Stimulated activated CD8-positive, alpha-beta memory T cell treated with anti-CD3 and anti-CD28 coated beads, Interleukin-7, amount 100 ng/mL, for 48 hours (primary cell): Measurements from ENCODE around the gene FRMD1.
"Not testable (repeated sequence)": the region's sequence is repeated elsewhere in the genome, so short reads cannot be mapped to it uniquely, and the experiment has no call there.

Experiments used
- DNase-seq, 2 donors: peaks; one replicate each; pipeline ENCODE4 v3.0.0-alpha.2; 2020; ENCODE audit warnings: low read depth in 1 of 2; ENCODE audit errors: extremely low read depth in 1 of 2

FRMD1 gene

DNA sequence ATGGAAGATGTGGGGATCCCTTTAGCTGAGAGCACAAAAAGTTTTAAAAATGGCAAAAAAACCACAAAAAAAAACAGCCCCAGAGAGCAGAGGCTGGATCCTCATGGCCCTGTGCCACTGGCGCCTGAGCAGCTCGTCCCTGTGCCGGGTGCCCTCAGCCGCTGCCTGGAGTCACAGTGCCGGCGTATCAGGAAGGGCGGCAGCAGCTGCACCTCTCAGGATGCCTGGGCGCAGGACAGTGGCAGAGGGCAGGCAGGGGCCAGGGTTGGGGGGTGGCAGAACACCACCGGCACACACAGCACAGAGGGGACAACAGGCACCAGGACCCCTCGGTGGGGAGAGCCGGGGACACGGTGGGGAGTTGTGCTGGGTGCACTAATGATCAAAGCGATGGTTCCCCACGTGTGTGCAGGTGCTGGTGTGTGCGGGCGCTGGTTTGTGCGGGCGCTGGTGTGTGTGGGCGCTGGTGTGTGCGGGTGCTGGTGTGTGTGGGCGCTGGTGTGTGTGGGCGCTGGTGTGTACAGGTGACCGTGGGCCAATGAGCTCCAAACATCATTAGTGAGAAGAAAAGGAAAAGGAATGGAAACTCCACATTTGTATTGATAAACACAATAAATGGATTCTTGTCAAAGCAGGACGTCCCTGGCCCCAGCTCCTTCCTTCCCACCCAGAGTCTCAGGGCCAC, 1.5 kb upstream of the FRMD1 start:
- no peak for DNase-seq

GRCh38 chr6:168078175-168078942, 653 bp downstream of the FRMD1 start:
- DNase-seq = no peak

DNA sequence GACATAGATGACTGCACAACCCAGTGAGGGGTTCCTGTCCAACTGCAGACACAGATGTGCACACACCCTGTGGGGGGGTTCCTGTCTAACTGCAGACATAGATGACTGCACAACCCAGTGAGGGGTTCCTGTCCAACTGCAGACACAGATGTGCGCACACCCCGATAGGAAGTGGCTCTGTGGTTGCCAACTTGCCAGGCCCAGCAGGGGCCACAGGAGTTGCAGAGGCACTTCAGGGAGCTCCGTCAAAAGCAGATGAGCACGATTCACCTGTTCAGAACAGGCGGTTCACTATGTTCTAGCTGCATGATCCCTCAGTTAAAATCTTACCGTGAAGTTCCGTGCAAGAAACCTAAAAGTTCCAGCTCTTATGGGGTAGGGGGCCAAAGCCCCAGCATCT, 1.6 kb downstream of the FRMD1 start:
- not testable (repeated sequence) for DNase-seq

DNA sequence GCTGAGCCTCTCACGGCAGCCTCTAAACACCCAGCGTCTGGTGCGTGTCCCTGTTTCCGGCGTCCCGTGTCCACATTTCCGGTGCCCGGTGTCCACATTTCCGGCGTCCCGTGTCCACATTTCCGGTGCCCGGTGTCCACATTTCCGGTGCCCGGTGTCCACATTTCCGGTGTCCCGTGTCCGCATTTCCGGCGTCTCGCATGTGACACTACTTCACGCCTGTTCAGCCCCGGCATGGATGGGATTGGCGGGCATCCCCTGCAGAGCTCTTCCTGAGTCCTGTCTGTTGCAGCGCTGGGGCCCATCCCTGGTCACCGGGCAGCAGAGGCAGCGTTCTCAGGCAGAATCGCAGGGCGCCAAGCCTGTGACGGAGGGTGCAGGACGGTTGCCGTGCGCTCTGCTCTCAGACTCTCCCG, 3.2 kb downstream of the FRMD1 start:
- no peak for DNase-seq

DNA sequence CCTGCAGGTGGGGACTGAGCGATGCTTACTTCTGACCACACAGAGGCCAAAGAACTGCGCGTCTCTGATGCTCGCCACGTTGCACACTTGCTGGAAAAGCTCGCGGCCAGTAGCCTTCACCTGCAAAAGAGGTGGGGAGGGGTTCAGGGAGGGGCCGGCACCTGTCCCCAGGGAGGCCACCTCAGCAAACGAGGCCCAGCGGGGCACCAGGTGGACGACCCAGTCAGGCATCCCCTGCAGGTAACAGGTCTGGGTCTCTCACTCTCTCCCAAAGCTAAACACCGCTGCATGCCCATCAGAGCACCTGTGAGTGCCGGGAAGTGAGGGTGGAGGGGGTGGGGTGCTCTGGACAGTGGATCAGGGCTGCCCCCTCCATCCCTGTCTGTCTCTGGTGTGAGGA, 3.8 kb downstream of the FRMD1 start:
- DNase-seq = no peak

DNA sequence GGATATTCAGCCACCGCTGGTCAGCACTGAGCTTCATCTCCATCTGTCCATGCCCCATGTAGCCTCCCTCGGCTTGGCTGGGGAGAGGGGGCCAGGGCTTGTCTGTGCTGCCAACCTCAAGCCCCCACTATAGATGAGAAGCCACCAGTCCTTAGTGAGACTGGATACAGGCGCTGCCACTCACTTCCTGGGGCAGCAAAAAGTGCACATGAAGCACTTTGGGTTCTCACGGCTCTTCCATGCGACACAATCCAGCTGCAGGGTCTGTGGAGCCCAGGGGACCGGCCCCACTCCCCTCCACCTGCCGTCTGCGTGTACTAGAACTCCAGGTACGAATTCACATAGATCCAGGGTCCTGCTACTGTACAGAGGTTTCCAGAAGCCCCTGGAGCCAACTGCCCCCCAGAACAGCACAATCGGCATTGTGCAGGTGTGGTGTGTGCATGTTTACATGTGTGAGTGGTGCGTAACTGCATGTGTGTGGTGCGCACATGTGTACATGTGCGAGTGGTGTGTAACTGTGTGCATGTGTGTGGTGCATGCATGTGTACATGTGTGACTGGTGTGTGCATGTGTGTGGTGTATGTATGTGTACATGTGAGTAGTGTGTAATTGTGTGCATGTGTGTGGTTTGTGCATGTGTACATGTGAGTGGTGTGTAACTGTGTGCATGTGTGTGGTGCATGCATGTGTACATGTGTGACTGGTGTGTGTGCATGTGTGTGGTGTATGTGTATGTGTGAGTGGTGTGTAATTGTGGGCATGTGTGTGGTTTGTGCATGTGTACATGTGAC, 4.9 kb downstream of the FRMD1 start:
- DNase-seq = no peak

GRCh38 chr6:168072730-168073129, 6.3 kb downstream of the FRMD1 start:
- no peak for DNase-seq

DNA sequence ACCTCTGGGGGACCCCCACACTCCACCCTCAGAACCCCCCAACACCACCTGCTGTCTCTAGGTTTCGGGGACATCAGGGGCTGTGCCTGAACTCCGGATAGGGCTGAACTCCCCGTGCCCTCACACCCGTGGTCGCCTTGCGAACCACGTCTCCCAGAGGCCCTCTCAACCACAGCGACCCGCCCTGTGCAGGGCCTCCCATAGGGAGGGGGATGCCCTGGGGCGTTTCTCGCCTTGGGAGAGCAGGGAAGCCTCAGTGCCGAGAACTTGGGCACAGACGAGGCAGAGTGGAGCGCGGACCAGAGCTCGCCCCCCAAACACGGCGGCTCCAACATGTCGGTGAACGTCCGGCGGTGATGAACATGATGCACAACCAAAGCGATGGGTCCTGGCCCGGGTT, 6.8 kb downstream of the FRMD1 start:
- no peak for DNase-seq

- DNase-seq = no peak
These were observed 7.4 kb downstream of the FRMD1 start for GRCh38 chr6:168071620-168072019.

- DNase-seq = no peak
These were observed 8.2 kb downstream of the FRMD1 start for GRCh38 chr6:168070804-168071203.

GRCh38 chr6:168067081-168067759, 11.8 kb downstream of the FRMD1 start:
- no peak for DNase-seq

- no peak for DNase-seq
These were observed 14.7 kb downstream of the FRMD1 start for GRCh38 chr6:168064226-168064807.

- DNase-seq = no peak
These were observed 15.6 kb downstream of the FRMD1 start for GRCh38 chr6:168063431-168063830.

DNA sequence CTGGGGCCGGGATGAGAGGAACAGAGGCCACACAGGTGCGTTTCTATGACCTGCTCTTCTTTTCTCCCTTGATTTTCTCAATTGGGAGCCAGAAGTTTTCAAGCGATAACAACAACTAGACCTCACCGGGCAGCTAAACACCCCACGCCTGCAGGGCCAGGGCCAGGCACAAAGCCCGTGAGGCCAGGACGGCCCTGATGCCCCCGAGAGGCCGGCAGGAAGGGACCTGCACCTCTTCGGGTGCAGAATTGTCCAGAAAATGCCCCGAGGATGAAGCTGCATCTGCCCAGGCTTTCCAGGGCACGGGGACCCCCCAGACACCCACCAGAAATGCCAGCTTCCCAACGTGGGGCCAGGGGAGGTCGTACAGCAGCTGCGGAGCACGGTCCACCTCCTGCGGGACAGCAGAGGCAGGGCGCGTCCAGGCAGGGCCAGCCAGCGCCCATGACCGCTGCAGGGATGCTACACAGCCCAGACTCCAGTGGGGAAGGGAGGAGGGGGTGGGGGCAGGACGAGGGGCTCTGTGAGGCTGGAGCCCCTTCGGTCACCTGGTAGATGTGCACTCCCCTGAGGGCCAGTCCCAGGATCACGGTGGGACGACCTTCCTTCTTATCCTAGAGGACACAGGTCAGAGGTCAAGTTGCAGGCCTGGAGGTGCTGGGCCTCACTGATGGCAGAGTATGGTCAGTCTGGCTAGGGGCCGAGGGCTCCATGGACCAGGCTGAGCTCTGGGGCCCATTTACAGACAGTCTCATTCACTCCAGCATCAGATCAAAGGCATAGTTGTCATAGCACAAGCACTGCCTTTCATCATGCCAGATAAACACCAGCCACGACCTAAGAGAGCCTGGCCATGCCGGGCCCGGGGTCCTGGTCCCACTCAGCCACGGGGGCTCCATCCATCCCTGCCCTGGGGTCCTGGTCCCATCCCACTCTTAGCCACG, 16.4 kb downstream of the FRMD1 start:
- DNase-seq = no peak

DNA sequence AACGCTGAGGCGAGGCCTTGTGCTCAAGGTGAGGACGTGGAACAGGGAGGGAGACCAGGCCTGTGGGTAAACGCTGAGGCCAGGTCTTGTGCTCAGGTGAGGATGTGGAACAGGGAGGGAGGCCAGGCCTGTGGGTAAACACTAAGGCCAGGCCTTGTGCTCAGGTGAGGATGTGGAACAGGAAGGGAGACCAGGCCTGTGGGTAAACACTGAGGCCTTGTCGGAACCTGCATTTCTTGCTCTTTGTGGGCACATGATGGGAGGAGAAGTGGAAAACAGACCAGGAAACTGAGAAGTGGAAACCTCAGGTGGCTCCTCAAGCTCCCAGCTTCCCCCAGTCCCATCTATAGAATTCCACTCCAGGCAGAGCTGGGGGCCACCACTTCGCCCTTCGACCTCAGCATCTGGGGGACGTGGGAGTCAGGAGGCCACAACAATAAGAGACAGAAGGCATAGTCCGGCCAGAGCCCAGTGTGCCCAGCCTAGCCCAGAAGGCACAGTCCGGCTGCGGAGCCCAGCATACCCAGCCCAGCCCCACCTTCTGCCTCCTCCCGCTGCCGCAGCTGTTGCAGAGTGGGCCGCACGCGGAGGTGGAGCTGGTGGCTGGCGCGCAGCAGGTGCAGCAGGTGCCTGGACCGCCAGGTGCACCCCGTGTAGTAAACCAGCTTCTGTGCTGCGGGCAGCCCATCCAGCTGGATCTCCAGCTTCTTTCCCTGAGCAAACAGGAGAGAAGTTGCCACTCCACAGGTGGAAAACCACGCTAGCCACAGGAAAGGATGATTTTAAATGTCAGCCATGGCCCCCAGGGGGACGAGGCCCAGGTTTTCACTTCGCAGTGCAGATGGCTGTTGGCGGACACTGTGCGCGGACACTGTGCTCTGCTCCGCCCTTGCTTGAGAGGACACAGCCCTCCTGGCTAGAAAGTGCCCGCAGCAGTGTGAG, 17.5 kb downstream of the FRMD1 start:
- DNase-seq = no peak

DNA sequence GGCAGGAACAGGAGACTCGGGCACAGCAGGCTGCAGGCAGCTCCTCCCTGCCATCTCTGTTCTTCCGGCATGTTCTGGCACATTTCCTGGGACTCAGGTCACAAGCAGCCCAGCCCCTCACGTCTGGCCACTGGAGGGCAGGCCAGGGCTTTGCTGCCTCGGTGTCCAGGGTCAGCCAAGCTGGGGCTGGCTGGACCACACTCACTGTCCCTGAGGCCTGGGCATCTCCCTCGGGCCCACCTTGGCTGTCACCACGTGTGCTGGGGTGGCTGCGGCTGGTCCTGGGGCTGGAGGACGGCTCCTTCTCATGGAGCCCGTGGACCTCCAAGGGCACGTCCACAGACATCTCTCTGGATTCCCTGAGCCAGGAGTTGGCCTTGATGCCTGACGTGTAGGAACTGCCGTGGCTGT, 18.5 kb downstream of the FRMD1 start:
- no peak for DNase-seq

- no peak for DNase-seq
These were observed 20.1 kb downstream of the FRMD1 start for GRCh38 chr6:168058691-168059551.

- DNase-seq = no peak
These were observed 21.2 kb downstream of the FRMD1 start for GRCh38 chr6:168057836-168058235.
